Loucy (cell line): ENCODE measurements around the gene WWOX.

Experiments used
- CTCF ChIP-seq: fragments of 200-600 bp; sonication (generic); conservative IDR thresholded peaks from 2 replicates; pipeline ENCODE4 v1.5.1; 2014; ENCODE audit warnings: mild to moderate bottlenecking, antibody characterized with exemption, low read length
- EZH2phosphoT487 ChIP-seq: fragments of 200-600 bp; IDR thresholded peaks from 2 replicates; pipeline ENCODE4 v1.6.1; 2018; ENCODE audit warnings: antibody characterized with exemption, mild to moderate bottlenecking, moderate library complexity, borderline replicate concordance

GRCh38 chr16:79155471-79155870 is 1056.0 kb downstream of the WWOX start:
- TF ChIP-seq CTCF (no peak), EZH2phosphoT487 (no peak)
